HEK293T (cell line): ENCODE results near the gene CXXC4.

Experiments used
- CTCF ChIA-PET: fragments of 350-600 bp; formaldehyde crosslinking; extraction: SDS; loops from one replicate; lab custom pipeline; 2021; ENCODE audit warnings: antibody characterized with exemption, inconsistent platforms; lab: Yijun Ruan, JAX
- POLR2A ChIA-PET: fragments of 350-600 bp; formaldehyde crosslinking; extraction: SDS; loops from one replicate; lab custom pipeline; 2020; ENCODE audit warnings: antibody characterized with exemption, inconsistent platforms; lab: Yijun Ruan, JAX
- DNase-seq: peaks from one replicate; pipeline ENCODE4 v3.0.0; 2012; ENCODE audit warnings: mixed read lengths; ENCODE audit errors: extremely low spot score
- ARNT ChIP-seq: fragments of 450-650 bp; IDR thresholded peaks from 2 replicates; pipeline ENCODE4 v1.6.1; 2017; ENCODE audit warnings: mild to moderate bottlenecking
- BHLHE40 ChIP-seq: fragments of 450-650 bp; IDR thresholded peaks from 2 replicates; pipeline ENCODE4 v1.6.1; 2016; ENCODE audit warnings: mild to moderate bottlenecking, moderate library complexity, borderline replicate concordance
- CTBP1 ChIP-seq: fragments of 450-650 bp; IDR thresholded peaks from 2 replicates; pipeline ENCODE4 v1.6.1; 2016; ENCODE audit warnings: borderline replicate concordance
- ELF4 ChIP-seq: fragments of 450-650 bp; IDR thresholded peaks from 2 replicates; pipeline ENCODE4 v1.6.1; 2017; ENCODE audit warnings: antibody characterized with exemption
- FOXA1 ChIP-seq: fragments of 450-650 bp; IDR thresholded peaks from 2 replicates; pipeline ENCODE4 v1.6.1; 2016; ENCODE audit warnings: mild to moderate bottlenecking
- FOXK2 ChIP-seq: fragments of 450-650 bp; IDR thresholded peaks from 2 replicates; pipeline ENCODE4 v1.6.1; 2016; ENCODE audit warnings: mild to moderate bottlenecking
- FOXM1 ChIP-seq: fragments of 450-650 bp; IDR thresholded peaks from 2 replicates; pipeline ENCODE4 v1.6.1; 2017; ENCODE audit warnings: mild to moderate bottlenecking, borderline replicate concordance
- HDGF ChIP-seq: fragments of 450-650 bp; IDR thresholded peaks from 2 replicates; pipeline ENCODE4 v1.6.1; 2017; ENCODE audit warnings: antibody characterized with exemption, borderline replicate concordance
- L3MBTL2 ChIP-seq: fragments of 450-650 bp; conservative IDR thresholded peaks from 2 replicates; pipeline ENCODE4 v1.6.1; 2016; ENCODE audit warnings: mild to moderate bottlenecking
- LEF1 ChIP-seq: fragments of 450-650 bp; IDR thresholded peaks from 2 replicates; pipeline ENCODE4 v1.6.1; 2017; ENCODE audit warnings: mild to moderate bottlenecking, borderline replicate concordance
- NFRKB ChIP-seq: fragments of 450-650 bp; IDR thresholded peaks from 2 replicates; pipeline ENCODE4 v1.6.1; 2016; ENCODE audit warnings: mild to moderate bottlenecking, moderate library complexity
- SP1 ChIP-seq: fragments of 450-650 bp; IDR thresholded peaks from 2 replicates; pipeline ENCODE4 v1.6.1; 2017
- SUZ12 ChIP-seq: fragments of 450-650 bp; IDR thresholded peaks from 2 replicates; pipeline ENCODE4 v1.6.1; 2016; ENCODE audit warnings: mild to moderate bottlenecking
- TARDBP ChIP-seq: fragments of 450-650 bp; IDR thresholded peaks from 2 replicates; pipeline ENCODE4 v1.6.1; 2016
- ZNF384 ChIP-seq: fragments of 450-650 bp; IDR thresholded peaks from 2 replicates; pipeline ENCODE4 v1.6.1; 2016
- TF ChIP-seq, protein P1 (sequence below): fragments of 450-650 bp; IDR thresholded peaks from 2 replicates; pipeline ENCODE4 v1.6.1; 2016

The CXXC4 gene

DNA sequence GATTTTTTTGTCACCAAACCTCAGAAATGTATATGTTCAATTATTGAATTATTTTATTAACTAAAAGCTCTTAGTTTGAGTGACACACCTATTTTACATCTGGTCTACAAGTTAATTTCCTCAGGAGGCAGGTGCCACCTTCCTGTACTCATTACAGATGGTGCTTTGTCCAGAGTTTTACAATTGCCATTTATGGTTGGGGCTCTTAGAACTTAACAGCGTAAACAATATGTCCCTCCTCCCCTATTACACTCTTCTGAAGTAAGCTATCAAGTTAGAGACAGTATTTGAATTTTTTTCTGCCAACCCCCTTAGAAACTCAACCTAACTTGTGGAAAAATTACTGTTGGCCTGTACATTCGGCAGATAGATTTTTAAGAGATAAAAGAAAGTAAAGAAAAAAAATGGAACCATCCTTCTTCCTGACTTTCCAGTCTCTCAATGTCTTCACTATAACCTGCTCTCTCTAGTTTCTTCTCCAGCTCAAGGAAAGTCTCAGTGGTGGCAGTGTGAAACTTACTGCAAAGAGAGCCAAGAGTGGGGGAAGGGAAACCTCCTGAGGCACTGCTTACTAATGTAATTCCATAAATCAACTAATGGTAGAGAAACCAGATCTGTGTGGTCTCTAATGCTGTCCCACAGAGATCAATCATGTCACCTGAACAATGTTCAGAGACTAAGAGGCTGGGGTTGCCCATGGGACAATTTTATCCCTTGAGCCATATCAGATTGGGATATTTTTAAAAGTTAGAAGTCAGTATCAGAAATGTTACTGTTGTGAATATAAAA, 7.8 kb downstream of the CXXC4 start:
- ChIA-PET CTCF (interaction anchor here (0.7 kb wide), 1 partner anchor 87 kb away, joined by 3 read pairs; no protein-coding TSS in a partner anchor), POLR2A (no interaction called here)
- peak; percentile 27 for DNase-seq
- TF ChIP-seq SP1 (no peak), L3MBTL2 (no peak), ARNT (no peak), FOXM1 (no peak), BHLHE40 (no peak), SUZ12 (no peak)
- TF ChIP-seq, protein P1, sequence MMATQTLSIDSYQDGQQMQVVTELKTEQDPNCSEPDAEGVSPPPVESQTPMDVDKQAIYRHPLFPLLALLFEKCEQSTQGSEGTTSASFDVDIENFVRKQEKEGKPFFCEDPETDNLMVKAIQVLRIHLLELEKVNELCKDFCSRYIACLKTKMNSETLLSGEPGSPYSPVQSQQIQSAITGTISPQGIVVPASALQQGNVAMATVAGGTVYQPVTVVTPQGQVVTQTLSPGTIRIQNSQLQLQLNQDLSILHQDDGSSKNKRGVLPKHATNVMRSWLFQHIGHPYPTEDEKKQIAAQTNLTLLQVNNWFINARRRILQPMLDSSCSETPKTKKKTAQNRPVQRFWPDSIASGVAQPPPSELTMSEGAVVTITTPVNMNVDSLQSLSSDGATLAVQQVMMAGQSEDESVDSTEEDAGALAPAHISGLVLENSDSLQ: peak; percentile 90

DNA sequence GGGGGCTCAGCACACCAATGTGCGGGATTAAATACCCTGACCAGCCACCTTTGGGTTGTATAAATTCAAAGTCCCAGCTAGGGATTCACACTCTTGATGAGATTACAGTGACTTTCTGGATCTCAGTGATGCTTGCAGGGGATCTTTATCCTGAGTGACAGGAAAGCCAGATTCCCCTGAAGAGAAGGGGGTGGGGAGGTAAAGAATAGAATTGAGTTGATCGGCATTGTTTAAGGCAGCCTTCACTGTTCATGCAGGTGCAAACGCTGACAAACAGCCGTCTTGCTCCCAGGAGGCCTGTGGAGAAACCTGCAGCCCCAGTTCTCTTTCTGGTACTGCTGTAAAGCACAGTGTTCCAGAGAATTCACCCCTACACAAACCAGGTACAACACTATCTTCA, 19.0 kb downstream of the CXXC4 start:
- POLR2A ChIA-PET: no interaction called here
- CTCF ChIA-PET: no interaction called here
- TF ChIP-seq LEF1 (no peak), ELF4 (no peak), CTBP1 (no peak), FOXM1 (no peak), HDGF (no peak), ZNF384 (no peak), SUZ12 (no peak), TARDBP (no peak), L3MBTL2 (no peak), FOXK2 (no peak)
- TF ChIP-seq, protein P1: no peak
- no peak for DNase-seq

DNA sequence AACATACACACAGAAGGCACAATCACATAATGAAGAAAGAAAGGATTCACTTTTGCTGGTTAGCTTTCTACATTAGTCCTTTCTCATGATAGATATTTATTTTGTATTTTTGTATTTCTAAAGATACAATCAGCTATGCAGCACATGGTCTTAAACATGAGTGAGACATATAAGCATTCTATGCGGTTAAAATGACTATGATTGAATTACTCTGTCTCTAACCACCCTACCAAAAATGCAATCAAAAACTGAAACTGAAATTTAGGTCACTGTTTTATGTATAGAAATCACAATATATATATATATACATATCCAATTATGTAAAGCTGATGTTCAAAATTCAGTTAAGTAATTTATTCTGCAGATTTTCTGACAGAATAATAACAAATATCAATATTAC, 21.9 kb downstream of the CXXC4 start:
- TF ChIP-seq ELF4 (no peak), SUZ12 (no peak), BHLHE40 (no peak), NFRKB (no peak), FOXK2 (no peak), FOXA1 (no peak), TARDBP (no peak), SP1 (no peak), ZNF384 (no peak), ARNT (no peak)
- TF ChIP-seq, protein P1: no peak
- no peak for DNase-seq
- ChIA-PET POLR2A (no interaction called here), CTCF (no interaction called here)

DNA sequence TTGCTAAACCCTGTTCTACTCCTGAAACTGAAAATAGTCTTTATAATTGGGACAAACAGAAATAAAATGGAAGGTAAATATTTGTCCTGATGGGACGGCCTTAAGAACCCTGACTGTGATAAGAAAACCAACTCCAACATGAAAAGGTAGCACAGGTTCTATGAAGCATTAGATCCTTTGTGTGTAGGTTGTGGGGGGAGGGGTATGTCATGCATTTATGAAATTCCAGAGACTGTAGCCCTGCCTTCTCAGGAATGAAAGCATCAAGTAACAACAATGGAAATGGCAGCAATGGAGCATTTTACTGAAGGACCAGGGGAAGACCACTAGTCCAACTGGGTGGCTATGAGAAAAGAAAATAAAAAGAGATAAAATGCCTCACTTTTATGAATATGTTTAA, 23.9 kb downstream of the CXXC4 start:
- DNase-seq: no peak
- CTCF ChIA-PET: no interaction called here
- POLR2A ChIA-PET: no interaction called here
- no peak for TF ChIP-seq BHLHE40
- TF ChIP-seq LEF1: no peak
- TF ChIP-seq HDGF: no peak
- TF ChIP-seq SUZ12: no peak
- TF ChIP-seq FOXM1: no peak
- no peak for TF ChIP-seq ELF4
- TF ChIP-seq SP1: no peak
- TF ChIP-seq L3MBTL2: no peak
- no peak for TF ChIP-seq TARDBP
- TF ChIP-seq, protein P1: no peak

DNA sequence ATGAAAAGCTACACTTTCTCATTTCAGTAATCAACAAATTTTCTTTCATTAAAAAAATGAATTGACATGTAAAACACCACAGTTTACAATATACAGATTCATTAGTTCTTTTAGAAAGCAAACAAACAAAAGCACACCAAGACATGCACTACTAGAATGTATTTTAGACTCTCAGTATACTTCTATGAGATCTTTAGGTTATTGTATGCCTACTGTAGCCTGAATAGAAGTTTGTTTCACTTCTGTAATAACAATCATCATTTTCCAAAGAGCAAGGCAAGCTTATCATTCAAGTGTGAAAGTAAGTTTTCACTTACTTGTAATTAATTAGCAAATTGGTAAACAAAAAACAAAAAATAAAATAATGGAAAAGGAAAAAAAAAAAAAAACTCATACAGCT, 24.9 kb downstream of the CXXC4 start:
- ChIA-PET POLR2A (no interaction called here), CTCF (no interaction called here)
- TF ChIP-seq LEF1 (no peak), CTBP1 (no peak), ELF4 (no peak), FOXK2 (no peak), BHLHE40 (no peak), SP1 (no peak), NFRKB (no peak), SUZ12 (no peak)
- TF ChIP-seq, protein P1: no peak
- DNase-seq: no peak

DNA sequence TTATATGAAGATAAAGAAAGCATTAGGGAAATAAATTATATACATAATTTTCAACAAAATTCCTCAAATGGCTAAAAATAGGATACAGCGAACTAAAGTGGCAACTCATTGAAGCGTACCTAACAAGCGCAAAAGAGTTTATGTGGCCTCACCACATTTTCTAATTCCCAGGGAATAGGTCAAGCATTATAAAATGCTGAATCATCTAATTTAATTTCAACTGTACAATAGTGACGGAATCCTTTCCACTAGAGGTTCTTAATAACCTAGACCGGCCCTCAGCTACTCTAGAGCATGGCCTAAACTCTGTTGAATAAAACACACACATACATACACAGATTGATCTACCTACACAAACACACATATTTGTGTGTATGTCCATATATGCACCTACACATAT, 29.1 kb downstream of the CXXC4 start:
- ChIA-PET CTCF (no interaction called here), POLR2A (no interaction called here)
- DNase-seq: no peak
- TF ChIP-seq TARDBP: no peak
- TF ChIP-seq BHLHE40: no peak
- no peak for TF ChIP-seq FOXM1
- TF ChIP-seq L3MBTL2: no peak
- no peak for TF ChIP-seq FOXK2
- TF ChIP-seq, protein P1: no peak
- no peak for TF ChIP-seq ELF4
- no peak for TF ChIP-seq LEF1
- TF ChIP-seq FOXA1: no peak
- no peak for TF ChIP-seq NFRKB
